Testis (tissue), 2 donors: ENCODE measurements around the gene RAB26.

Source experiments
- CTCF ChIP-seq, 3 experiments: fragments of 450-650 bp in 2 of 3; fragments of 200-600 bp in 1 of 3; sonication (generic) in 1 of 3; IDR thresholded peaks; one replicate each; pipeline ENCODE4 v1.5.1; 2016 to 2019; ENCODE audit warnings: antibody characterized with exemption in 3 of 3, mild to moderate bottlenecking in 2 of 3, moderate library complexity in 1 of 3
- POLR2A ChIP-seq: fragments of 450-650 bp; IDR thresholded peaks from one replicate; pipeline ENCODE4 v1.6.1; 2017; ENCODE audit warnings: antibody characterized with exemption, mild to moderate bottlenecking, moderate library complexity

GRCh38 chr16:2174396-2175131 is 26.1 kb downstream of the RAB26 start:
- TF ChIP-seq CTCF (IDR thresholded peaks at IDR 0.05), result no peak
- TF ChIP-seq POLR2A, result no peak
